Forelimb muscle (tissue), 1 donor: Measurements from ENCODE around the gene RHBDF1. TPM values are rescaled to one million over a fixed set of nuclear protein-coding genes. Genes with fewer than 3 reads are reported as not detected.
A peak's percentile ranks its signal among the peaks of the same experiment; 100 is the strongest.
"Not testable (repeated sequence)": the region's sequence is repeated elsewhere in the genome, so short reads cannot be mapped to it uniquely, and the experiment has no call there.

Experiments
- DNase-seq: peaks from one replicate; pipeline ENCODE4 v3.0.0-alpha.2; 2013; ENCODE audit warnings: low read depth
- polyA plus RNA-seq: library from polyadenylated mRNA; unstranded; fragments of 120-200 nt; gene quantifications from one replicate; pipeline ENCODE4 v1.2.1, GENCODE V29; 2013; ENCODE audit not compliant: insufficient read length

Gene RHBDF1
- polyA plus RNA-seq, 1 donor = 38.1 TPM

- no peak for DNase-seq
These were observed 12.9 kb downstream of the RHBDF1 start for GRCh38 chr16:59440-60059.

- DNase-seq = no peak
These were observed 13.7 kb downstream of the RHBDF1 start for GRCh38 chr16:58491-59439.

- no peak for DNase-seq
These were observed 14.7 kb downstream of the RHBDF1 start for GRCh38 chr16:57711-58110.

- DNase-seq = no peak
These were observed 16.1 kb downstream of the RHBDF1 start for GRCh38 chr16:56231-56927.

- DNase-seq = no peak
These were observed 16.8 kb downstream of the RHBDF1 start for GRCh38 chr16:55571-56136.

- DNase-seq = no peak
These were observed 18.2 kb downstream of the RHBDF1 start for GRCh38 chr16:54237-54581.

GRCh38 chr16:53346-54236, 18.8 kb downstream of the RHBDF1 start, which contains the start of the genes POLR3K and SNRNP25:
Gene POLR3K, minus strand, starts transcription at chr16:53608. Its CDS starts 22 bp downstream, at chr16:53586.
Gene SNRNP25, plus strand, starts transcription at chr16:53828. Its CDS starts 189 bp downstream, at chr16:54017.
- DNase-seq = peak; percentile 91

GRCh38 chr16:50769-51591, 21.5 kb downstream of the RHBDF1 start:
- no peak for DNase-seq

- DNase-seq = no peak
These were observed 25.2 kb downstream of the RHBDF1 start for GRCh38 chr16:47234-47633.

- not testable (repeated sequence) for DNase-seq
These were observed 25.9 kb downstream of the RHBDF1 start for GRCh38 chr16:46510-46909.

GRCh38 chr16:45454-45853, 27.0 kb downstream of the RHBDF1 start:
- DNase-seq = no peak

GRCh38 chr16:44655-45054, 27.8 kb downstream of the RHBDF1 start:
- DNase-seq = no peak

- no peak for DNase-seq
These were observed 29.1 kb downstream of the RHBDF1 start for GRCh38 chr16:43294-43693.

- no peak for DNase-seq
These were observed 29.7 kb downstream of the RHBDF1 start for GRCh38 chr16:42691-43090.

GRCh38 chr16:42069-42457, 30.4 kb downstream of the RHBDF1 start:
- DNase-seq = no peak

GRCh38 chr16:41439-42068, 30.9 kb downstream of the RHBDF1 start:
- no peak for DNase-seq

- no peak for DNase-seq
These were observed 33.2 kb downstream of the RHBDF1 start for GRCh38 chr16:38941-39892.

- not testable (repeated sequence) for DNase-seq
These were observed 34.2 kb downstream of the RHBDF1 start for GRCh38 chr16:38206-38605.
